Measurements from ENCODE around the gene GRIN2A.

Gene GRIN2A

DNA sequence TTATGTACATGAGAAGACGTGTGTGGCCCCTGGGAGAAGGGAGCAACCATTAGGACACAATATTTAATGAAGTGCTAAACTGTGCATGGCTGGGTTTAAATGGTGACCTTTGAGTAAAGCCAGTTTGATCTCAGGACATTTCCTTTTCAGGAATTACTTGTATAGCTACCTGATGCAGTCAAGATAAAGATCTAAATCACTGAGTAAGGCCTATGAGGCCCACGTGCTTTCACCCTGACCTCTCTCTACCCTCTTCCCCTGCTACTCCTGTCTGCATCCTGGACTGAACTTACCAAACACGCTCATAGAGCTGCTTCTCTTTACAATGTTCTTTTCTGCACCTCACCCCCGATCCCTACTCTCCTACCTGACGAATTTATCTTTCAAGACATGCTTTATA lies 98.9 kb downstream of the GRIN2A start:
- no peak for DNase-seq

DNA sequence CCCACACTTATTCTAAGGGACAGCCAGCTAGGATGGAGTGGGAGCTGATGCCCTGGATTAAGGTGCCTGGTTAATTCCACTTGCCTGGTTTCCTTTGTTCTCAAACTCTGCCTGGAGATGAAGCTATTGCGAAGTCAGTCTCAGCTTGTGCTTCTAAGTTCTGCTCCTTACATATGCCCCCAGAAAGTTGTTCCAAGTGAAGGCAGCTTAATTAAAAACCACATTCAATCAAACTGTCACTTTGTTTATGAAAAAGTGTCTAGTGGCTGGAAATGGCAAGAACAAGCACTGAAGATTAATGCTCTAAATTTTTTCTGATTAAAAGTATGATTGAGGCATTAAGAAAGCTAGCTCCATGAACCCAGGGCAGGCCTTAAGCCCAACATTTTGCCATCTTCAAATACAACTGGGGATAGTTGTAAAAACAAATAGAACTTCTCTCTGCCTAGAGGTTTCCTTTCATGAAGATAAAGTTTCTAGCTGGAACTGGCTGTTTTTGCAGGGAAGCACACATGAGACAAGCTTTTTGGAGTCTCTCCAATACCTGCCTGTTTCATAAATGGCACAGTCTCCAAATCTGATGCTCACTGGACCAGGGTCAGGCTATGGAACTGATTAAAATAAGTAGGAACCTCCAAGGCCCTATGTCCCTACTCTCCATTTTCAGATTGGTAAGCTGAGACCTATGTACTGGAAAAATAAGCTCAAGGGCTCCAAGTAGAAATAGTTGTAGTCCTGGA lies 100.9 kb downstream of the GRIN2A start:
- DNase-seq: no peak

DNA sequence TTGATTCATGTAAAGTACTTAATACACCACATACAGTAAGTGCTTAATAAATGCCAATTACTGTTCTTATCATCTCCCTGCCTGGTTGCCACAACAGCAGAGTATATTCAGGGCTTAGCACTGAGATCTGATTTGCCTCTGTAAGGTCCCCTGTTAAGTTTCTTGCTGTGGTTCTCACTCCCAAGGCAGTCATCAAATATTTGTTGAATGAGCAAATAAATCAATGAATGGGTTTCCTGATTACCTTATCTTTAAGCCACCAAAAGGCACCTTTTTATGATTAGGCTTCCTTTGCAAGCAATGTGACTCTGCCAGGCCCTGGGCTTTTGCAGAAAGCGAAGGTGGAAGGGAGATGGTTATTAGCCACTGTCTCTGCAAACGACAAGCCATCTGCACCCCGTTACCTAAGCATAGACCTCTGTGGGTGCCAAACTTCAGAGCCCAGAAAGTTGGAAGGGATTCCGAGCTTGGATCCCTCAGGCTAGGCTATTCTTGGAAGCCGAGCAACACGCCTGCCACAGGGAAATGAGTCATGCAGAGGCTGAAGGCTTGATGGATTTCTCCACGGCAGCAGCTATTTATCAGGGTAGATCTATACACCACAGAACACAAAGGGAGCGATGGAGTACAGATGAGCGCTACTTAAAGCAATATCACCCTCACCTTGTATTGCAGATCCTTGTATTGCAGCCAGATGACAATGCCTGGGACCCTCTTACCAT lies 102.0 kb downstream of the GRIN2A start:
- DNase-seq: no peak

DNA sequence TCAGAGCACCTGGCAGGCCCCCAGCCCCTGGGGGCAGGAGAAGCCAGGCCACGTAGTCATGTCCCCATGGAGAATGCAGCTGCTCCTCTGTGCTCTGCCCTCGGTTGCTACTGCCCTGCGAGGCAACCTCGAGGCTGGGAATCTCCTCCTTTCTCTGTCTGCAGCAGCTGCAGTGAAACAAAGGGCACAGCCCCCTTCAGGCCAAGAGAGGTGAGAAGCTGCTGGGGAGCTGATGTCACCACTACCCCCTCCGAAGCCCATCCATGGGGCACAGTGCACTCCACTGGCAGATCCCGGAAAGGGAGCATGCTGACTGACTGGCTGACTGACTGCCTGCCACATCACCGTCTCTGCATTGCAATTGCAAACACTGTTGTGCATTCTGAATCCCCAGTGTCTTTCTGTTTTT lies 103.7 kb downstream of the GRIN2A start:
- DNase-seq: no peak

DNA sequence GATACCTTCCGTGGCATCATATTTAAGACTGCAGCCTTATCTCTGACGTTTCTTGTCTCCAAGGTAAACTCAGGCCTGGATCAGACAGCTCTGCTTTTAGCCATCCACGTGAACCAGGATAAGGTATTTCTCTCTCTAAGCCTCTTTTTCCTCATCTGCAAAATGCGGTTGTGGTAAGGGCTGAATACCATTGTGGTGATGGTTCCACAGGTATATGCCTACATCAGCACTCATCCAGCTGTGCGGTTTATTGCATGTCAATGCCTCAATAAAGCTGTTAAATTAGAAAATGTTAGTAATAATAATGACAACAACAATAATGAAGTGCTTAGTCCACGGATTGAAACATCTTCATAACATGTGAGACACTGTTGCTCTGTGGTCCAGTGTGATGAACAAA lies 104.4 kb downstream of the GRIN2A start:
- DNase-seq: no peak

DNA sequence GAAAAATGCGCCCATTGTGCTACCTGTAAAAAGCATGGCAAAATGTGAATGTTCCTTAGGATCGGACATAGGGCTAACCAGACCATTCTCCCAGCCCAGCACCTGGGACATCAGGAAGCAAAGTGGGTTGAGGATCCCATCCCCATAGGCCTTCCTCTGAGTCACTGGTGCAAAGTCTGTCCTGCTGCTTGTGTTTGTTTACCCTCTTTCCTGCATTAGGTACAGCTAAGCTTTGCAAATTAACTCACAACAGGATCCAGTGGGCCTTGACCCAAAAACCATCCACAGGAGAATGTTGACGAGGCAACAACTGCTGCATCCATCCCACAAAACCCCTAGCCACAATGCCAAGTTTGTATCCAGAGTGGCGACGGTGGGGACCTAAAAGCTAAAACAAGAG lies 106.2 kb downstream of the GRIN2A start:
- DNase-seq: no peak

DNA sequence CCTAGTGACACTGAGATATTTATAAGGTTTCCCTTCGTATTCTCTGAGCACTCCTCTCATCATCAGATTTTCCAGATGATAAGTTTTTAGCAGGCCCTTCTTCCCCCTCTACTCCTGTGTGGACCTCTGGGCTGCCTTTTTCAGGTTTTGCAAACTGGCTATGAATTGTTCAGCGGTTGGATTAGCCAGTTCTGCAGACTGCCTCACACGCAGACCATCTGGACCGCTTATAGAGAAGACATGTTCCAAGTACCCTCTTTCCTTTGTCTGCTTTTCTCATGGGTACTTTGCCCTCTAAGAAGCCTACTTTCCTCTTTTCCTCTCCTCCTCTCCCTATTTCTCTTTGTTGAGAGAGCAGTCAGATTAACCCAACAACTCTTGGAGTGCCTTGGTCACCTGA lies 111.6 kb downstream of the GRIN2A start:
- DNase-seq: no peak

DNA sequence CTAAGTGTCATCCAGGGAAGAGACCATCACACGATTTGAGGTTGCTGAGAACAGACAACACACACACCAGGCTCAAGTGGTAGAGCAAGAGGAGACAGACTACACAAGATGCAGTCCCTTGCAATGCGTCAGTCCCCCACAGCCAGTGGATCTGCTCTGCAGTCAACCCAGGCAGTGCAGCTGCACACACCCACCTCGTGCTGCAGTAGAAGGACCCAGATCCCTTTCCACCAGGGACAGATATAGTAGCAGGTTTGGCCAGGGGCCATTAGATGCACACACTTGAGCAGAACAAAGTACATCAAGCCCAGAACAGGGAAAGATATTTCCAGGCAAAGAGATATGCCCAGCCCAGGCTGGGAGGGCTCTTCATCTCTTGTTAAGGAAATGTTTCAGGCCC lies 112.9 kb downstream of the GRIN2A start:
- no peak for DNase-seq

DNA sequence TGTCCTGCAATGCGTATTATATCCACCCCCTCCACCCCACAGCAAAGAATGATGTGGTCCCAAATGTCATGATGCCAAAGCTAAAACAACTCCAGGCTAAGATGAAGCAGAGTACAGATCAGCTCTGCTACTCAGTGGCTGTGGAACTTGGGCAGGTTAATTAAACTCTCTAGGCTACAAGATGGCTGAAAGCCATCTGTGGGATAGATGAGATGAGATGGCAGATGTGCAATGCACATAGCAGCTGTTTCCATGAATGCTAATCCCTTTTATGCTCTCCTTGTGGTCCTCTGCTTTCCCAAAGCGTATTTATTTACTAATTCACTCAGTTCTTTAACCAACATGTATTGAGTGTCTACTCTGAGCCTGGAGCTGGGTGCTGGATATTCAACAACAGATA lies 114.4 kb downstream of the GRIN2A start:
- DNase-seq: no peak

DNA sequence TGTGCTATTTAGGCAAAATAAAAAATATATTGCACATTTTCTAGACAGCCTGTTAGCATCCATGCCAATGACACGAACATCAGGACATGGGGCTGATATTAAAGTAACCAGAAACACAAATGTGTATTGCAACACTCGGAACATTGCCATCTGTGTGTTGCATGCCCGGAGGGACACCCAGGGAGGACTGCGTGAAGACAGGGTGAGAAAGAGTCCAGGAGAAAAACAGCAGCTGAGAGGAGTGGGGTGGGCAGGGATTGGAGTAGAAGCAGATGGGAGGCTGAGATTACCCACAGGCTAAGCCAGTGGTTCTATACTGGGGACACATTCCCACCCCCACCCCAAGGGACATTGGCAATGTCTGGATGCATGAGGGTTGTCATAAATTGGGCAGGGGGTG lies 114.8 kb downstream of the GRIN2A start:
- no peak for DNase-seq

DNA sequence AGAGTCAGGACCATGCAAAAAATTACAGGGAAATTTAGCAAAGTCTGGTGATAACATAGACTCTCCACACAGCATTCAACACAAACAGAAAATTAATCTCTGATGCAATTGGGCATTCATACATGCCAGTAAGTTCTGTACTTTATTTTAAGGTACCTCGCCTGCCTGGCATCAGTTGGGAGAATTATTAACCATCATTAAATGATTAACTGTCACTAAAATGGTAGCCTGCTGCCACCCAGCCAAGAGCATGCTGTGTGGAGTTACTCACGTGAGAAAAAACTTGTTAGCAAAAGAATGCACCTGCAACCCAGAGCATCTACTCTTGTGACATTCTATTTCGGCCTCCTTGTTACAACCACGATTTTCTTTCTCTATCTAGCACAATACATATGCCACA lies 117.2 kb downstream of the GRIN2A start:
- no peak for DNase-seq

DNA sequence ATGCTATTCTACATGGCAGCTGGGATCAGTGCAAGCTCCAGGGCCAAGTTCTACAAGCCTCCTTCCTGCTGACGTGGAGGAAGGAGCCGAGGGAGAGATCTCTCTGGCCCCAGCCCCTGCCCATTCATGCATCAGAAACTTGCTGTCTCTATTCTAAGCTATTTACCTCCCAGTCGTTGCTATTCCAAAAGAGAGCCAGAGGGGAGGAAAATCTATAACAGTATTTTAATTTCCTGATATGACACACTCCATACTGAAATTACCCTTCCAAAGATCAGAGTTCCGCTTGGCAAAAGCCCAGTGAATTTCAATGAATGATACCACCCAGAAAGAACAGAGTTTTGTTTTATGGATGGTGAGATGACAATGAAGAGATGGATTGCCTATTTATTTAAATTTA lies 133.4 kb downstream of the GRIN2A start:
- DNase-seq: no peak

DNA sequence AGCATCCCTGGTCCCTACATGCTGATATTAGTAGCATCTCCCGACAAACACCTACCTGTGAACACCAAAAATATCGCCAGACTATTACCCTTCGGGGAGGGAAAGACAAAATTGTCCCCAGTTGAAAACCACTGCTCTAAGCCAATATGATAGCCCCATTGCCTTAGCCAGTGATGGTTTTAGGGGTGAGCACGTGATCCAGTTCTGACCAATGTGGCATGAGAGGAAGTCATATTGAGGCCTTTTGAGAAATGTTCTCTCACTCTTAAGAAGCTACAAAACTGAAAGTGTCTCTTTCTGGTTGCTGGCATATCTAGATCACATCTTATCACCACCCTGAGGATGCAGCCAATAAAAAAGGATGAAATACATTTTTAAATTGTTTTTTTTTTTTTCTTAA lies 136.3 kb downstream of the GRIN2A start:
- DNase-seq: no peak

DNA sequence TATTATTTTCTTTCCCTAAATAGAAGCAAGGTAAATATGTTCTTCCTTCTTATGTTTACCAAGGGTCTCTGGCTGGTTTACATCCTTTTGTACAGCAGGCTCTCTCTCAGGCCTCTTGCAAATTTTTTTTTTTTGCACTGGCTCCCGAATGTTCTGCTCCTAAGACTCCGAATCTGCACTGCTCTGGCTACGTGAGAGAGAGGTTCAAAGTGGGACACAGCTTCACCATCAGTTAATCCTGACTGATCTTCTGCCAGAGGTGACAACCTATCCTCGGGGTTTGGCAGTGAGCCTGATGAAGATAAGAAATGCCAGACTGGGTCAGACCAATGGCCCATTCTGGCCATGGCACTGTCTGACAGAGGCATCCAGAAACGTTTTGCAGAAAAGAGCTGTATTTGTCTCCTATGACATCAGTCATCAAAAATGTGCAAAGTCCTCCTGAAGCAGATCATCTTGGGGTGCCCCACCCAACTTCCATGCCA lies 136.9 kb downstream of the GRIN2A start:
- DNase-seq: no peak

DNA sequence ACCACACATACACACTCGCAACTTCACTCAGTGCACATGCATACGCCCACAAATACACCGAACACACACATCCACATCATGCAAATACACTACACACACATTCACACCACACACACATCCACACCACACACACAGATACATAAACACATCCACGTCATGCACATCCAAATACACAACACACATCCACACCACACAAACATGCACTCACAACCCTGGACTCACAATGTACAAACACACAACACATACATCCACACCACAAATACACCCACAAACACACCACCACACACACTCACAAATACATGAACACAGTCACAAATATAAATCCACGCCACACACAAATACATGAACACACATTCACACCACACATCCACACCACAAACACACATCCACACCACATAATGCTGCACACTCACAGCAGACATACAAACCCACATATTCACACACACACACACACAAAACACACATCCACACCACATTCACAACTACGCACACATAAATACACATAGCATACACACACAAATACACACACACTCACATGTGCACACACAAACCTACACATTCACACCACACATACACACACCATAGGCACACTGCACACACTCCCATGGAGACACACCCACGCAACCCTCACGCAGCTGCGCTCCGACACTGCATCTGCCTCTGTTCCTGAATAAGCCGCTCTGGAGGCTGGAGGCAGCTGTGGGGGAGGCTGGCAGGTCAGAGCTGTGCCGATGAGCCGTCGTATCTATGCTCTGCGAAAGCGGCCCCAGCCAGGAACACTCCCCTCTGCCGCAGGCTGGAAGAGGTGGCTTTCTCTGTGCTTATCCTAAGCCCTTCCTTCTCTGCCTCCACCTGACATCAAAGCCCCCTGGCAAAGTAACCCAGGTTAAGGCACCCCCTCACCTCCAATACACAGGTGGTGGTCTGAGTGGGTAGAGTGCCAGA lies 141.8 kb downstream of the GRIN2A start:
- DNase-seq: no peak

DNA sequence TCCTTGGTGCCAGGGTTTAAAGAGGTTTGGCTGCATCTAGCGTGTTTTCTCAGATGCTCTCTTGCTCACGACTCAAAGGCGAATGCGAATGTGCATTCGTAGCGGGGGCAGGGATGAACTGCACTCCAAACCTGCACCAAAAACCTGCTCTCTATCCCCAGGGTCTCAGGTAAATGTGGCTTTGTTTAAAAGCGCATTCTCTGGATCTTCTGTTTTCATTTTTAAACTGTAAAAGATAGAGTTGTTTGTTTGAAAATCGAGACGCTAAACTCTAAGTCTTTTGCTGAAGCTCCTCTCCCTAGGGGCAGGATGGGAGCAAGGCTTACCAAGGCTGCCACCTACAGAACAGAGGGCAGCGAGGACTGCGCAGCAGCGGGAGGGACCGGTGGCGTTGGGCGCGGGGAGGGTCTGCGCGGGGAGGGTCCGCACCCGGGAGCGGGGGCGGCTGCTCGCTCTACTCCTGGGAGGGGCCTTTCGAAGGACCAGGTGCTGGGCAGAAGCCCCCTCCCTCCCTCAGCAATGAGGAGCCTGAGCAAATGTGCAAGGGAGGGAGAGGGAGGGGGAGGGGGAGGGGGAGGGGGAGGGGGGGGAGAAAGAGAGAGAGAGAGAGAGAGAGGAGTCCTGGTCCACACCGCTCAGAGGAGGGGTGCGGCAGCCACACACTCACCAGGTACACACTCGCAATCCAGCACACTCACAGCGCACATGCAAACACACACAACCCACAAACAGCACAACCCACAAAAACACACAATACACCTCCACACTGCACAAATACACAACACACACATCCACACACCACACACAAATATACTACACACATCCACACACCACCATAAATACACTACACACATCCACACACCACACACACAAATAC lies 142.8 kb downstream of the GRIN2A start:
- peak in 1 of 3 experiments; percentile 68 for DNase-seq

DNA sequence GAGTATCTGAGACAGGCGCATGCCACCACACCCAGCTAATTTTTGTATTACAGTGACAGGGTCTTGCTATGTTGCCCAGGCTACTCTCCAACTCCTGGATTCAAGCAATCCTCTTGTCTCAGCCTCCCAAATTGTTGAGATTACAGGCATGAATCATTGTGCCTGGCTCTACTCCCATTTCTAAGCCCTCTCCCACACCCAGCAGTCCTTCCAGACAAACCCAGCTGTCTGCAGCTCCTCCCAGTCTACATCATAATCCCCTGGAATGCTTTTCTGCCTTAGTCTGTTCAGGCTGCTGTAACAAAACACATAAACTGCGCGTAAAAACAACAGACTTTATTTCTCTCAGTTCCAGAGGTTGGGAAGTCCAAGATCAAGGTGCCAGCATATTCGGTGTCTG lies 144.5 kb downstream of the GRIN2A start:
- no peak for DNase-seq

DNA sequence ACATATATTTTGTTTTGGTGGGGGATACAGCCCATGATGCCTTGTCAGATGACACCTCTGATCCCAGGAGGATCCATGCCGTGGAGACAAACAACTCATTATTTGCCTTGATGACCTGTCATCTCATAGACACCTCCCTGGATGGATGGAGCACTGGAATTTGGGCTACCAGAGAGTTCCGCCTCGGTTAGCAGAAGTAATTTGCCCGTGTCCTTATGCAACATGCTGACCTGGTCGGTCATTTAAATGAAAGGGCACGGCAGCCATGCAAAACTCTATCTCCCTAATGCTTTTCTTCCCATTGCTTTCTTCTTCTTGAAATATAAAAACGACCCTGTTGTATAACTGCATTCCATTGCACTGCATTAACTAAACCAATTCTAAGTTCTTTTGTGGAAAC lies 145.3 kb downstream of the GRIN2A start:
- DNase-seq: no peak

DNA sequence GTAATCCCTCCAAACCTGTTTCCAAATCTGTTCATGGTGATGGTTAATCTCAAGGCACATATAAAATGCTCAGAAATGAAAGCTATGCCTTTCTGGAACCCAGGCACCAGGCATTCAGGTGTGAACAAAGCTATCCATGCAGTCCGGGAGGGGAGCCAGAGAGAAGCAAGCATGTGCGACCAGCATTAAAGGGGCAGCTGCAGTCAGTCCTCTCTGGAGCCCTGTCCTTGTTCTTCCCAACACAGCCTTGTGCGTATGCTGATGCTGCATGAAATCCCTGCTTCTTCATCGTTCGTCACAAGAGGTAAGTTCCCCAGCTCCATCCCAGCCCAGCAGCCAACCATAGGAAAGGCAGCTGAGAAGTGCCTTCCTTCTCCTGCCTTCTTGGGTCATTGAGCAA lies 148.7 kb downstream of the GRIN2A start:
- no peak for DNase-seq

DNA sequence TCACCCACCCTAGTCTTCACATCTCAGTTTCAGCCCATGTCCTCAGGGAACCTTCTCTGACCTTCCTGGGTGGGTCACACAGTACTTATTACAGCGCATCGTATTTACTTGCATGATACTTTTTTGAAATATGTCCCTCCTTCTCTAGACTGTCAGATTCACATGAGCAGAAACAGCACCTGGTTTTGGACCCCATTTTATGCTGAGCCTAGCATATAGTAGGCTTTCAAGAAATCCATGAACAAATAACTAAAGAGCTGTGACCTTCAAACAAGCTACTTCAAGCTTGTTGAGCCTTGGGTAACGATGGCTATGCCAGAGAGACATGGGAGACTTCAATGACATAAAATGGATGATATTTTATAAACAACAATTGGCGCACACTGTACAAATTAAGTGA lies 150.3 kb downstream of the GRIN2A start:
- no peak for DNase-seq

DNA sequence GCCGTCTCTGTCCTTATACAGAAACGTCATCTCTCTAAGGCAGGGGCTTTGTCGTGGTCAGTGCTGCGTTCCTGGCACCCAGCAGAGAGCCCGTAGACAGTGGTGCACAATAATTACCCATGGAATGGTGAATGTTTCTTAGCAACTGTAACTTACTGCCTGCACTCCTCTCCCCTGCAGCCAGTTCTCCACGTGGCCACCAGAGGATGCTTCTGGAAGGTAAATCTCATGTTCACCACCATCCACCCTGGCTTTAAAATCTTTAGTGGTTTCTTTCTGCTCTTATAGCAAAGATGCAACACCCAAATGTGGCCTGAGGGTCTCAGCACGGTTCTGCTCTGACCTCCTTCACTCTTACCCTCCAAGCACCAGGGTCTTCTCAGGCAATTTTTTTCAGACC lies 150.8 kb downstream of the GRIN2A start:
- no peak for DNase-seq

DNA sequence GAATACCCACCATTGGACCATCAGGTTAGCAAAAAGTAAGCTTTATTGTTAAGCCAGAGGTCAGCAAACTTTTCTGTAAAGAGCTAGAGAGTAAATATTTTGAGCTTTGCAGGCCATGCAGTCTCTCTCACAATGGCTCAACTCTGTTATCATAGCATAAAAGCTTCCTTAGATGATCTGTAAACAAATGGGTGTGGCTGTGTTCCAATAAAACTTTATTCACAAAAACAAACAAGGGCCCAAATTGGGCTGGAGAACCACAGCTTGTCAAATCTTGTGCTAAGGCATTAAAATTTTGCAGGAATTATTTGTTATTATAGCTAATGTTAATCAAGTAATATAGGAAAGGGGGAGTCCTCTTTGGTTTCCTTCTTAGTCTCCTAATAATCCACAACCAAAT lies 153.6 kb downstream of the GRIN2A start:
- DNase-seq: no peak
